Trophoblast cell (in vitro differentiated cells and primary cell): ENCODE results near the gene LSM12.

Source experiments
- DNase-seq, 2 donors: peaks; one replicate each; pipeline ENCODE4 v3.0.0-alpha.2; 2016
- H2AFZ ChIP-seq: 2 replicates; pipeline ENCODE4 v1.6.1; 2013; ENCODE audit warnings: low read length, moderate library complexity, mild to moderate bottlenecking; ENCODE audit not compliant: insufficient read depth, poor library complexity
- H2AK5ac ChIP-seq: 2 replicates; pipeline ENCODE4 v1.6.1; 2013; ENCODE audit warnings: mild to moderate bottlenecking, low read length
- H2BK120ac ChIP-seq: 2 replicates; pipeline ENCODE4 v1.6.1; 2013; ENCODE audit warnings: low read length, mild to moderate bottlenecking, moderate library complexity; ENCODE audit not compliant: insufficient read depth, poor library complexity
- H2BK12ac ChIP-seq: 2 replicates; pipeline ENCODE4 v1.6.1; 2013; ENCODE audit warnings: mild to moderate bottlenecking, low read length, moderate library complexity
- H2BK5ac ChIP-seq: 2 replicates; pipeline ENCODE4 v1.6.1; 2013; ENCODE audit warnings: low read length, low read depth, moderate library complexity, mild to moderate bottlenecking; ENCODE audit not compliant: poor library complexity
- H3K14ac ChIP-seq: 2 replicates; pipeline ENCODE4 v1.6.1; 2013; ENCODE audit warnings: mild to moderate bottlenecking, low read length
- H3K18ac ChIP-seq: 2 replicates; pipeline ENCODE4 v1.6.1; 2013; ENCODE audit warnings: mild to moderate bottlenecking, low read length
- H3K23ac ChIP-seq: 2 replicates; pipeline ENCODE4 v1.6.1; 2013; ENCODE audit warnings: low read length
- H3K27ac ChIP-seq: 2 replicates; pipeline ENCODE4 v1.5.1; 2013; ENCODE audit warnings: low read depth, mild to moderate bottlenecking, inconsistent platforms, low read length, moderate library complexity
- H3K27me3 ChIP-seq: 2 replicates; pipeline ENCODE4 v1.6.1; 2013; ENCODE audit warnings: inconsistent platforms, mild to moderate bottlenecking, low read length, moderate library complexity; ENCODE audit not compliant: insufficient read depth
- H3K36me3 ChIP-seq, 2 experiments: 1 replicate in 1 of 2; 2 replicates in 1 of 2; pipeline ENCODE4 v1.6.1; 2013; ENCODE audit warnings: low read length in 2 of 2, mild to moderate bottlenecking in 2 of 2, moderate library complexity in 1 of 2; ENCODE audit not compliant: insufficient read depth in 2 of 2, control insufficient read depth in 1 of 2
- H3K4ac ChIP-seq: 2 replicates; pipeline ENCODE4 v1.6.1; 2013; ENCODE audit warnings: low read depth, mild to moderate bottlenecking, low read length, moderate library complexity
- H3K4me1 ChIP-seq, 2 experiments: 1 replicate in 1 of 2; 2 replicates in 1 of 2; pipeline ENCODE4 v1.6.1; 2013; ENCODE audit warnings: low read length in 2 of 2, mild to moderate bottlenecking in 2 of 2, moderate library complexity in 1 of 2; ENCODE audit not compliant: insufficient read depth in 2 of 2, control insufficient read depth in 1 of 2
- H3K4me2 ChIP-seq: 2 replicates; pipeline ENCODE4 v1.6.1; 2013; ENCODE audit warnings: inconsistent platforms, mild to moderate bottlenecking, low read length, moderate library complexity
- H3K4me3 ChIP-seq: 2 replicates; pipeline ENCODE4 v1.5.1; 2013; ENCODE audit warnings: mild to moderate bottlenecking, low read depth, low read length, inconsistent platforms
- H3K79me1 ChIP-seq: one replicate; pipeline ENCODE4 v1.6.1; 2013; ENCODE audit warnings: low read length
- H3K79me2 ChIP-seq: 2 replicates; pipeline ENCODE4 v1.6.1; 2013; ENCODE audit warnings: low read length, mild to moderate bottlenecking; ENCODE audit not compliant: control insufficient read depth, insufficient read depth, poor library complexity
- H3K9ac ChIP-seq: 2 replicates; pipeline ENCODE4 v1.6.1; 2013; ENCODE audit warnings: mild to moderate bottlenecking, low read length
- H3K9me3 ChIP-seq: 2 replicates; pipeline ENCODE4 v1.6.1; 2013; ENCODE audit warnings: low read depth, mild to moderate bottlenecking, control low read depth, inconsistent platforms, low read length; ENCODE audit not compliant: insufficient read depth
- H4K12ac ChIP-seq: 2 replicates; pipeline ENCODE4 v1.6.1; 2013; ENCODE audit warnings: low read depth, mild to moderate bottlenecking, low read length, moderate library complexity
- H4K8ac ChIP-seq: 2 replicates; pipeline ENCODE4 v1.6.1; 2013; ENCODE audit warnings: low read depth, mild to moderate bottlenecking, low read length, moderate library complexity
- H4K91ac ChIP-seq: one replicate; pipeline ENCODE4 v1.6.1; 2013; ENCODE audit warnings: low read depth, mild to moderate bottlenecking, low read length, moderate library complexity
- WGBS: extraction: QIAGEN DNeasy Blood & Tissue Kit; methylation state at CpG from one replicate; pipeline ENCODE4 v1.1.7; 2013; ENCODE audit warnings: missing lambda C conversion rate; ENCODE audit not compliant: insufficient read length, insufficient coverage; ENCODE audit errors: extremely low coverage; 5-methylcytosine and 5-hydroxymethylcytosine counted together

Gene LSM12

GRCh38 chr17:44001461-44001920, 65.0 kb downstream of the LSM12 start:
- Histone ChIP-seq H2BK5ac (no peak overlapping the region), H2BK12ac (no peak overlapping the region), H4K91ac (no peak overlapping the region), H3K27ac (no peak overlapping the region), H3K79me2 (no peaks in the 10 kb centered on the region), H3K27me3 (peaks cover 24% of the 10 kb centered on the region), H2AK5ac (no peak overlapping the region), H3K9me3 (peaks cover 7% of the 10 kb centered on the region), H4K12ac (no peak overlapping the region), H3K18ac (no peak overlapping the region), H3K4ac (no peak overlapping the region), H3K4me2 (no peak overlapping the region), H3K4me1 (peaks cover 17 to 19% of the 10 kb centered on the region in 2 experiments), H3K23ac (no peak overlapping the region), H3K14ac (no peak overlapping the region), H3K79me1 (no peaks in the 10 kb centered on the region), H3K36me3 (no peaks in the 10 kb centered on the region), H2AFZ (no peak overlapping the region), H2BK120ac (no peak overlapping the region), H3K9ac (no peak overlapping the region), H4K8ac (no peak overlapping the region), H3K4me3 (no peak overlapping the region)
- no CpG with 5 or more reads among the region's 2 CpGs for WGBS
- DNase-seq, result no peak

GRCh38 chr17:44000871-44001460, 65.5 kb downstream of the LSM12 start:
- DNase-seq, result no peak
- Histone ChIP-seq H2BK120ac (no peak overlapping the region), H3K9ac (no peak overlapping the region), H3K79me2 (no peaks in the 10 kb centered on the region), H4K8ac (no peak overlapping the region), H2AK5ac (no peak overlapping the region), H3K4me2 (no peak overlapping the region), H3K9me3 (peaks cover 7% of the 10 kb centered on the region), H2AFZ (no peak overlapping the region), H3K14ac (no peak overlapping the region), H3K18ac (no peak overlapping the region), H3K36me3 (no peaks in the 10 kb centered on the region), H3K23ac (no peak overlapping the region), H3K79me1 (no peaks in the 10 kb centered on the region), H3K4ac (no peak overlapping the region), H3K4me1 (peaks cover 12 to 14% of the 10 kb centered on the region in 2 experiments), H2BK5ac (no peak overlapping the region), H3K27ac (no peak overlapping the region), H3K4me3 (no peak overlapping the region), H2BK12ac (no peak overlapping the region), H4K91ac (no peak overlapping the region), H4K12ac (no peak overlapping the region), H3K27me3 (peaks cover 19% of the 10 kb centered on the region)
- WGBS, result no CpG with 5 or more reads among the region's 6 CpGs

- Histone ChIP-seq H4K91ac (no peak overlapping the region), H3K4me3 (no peak overlapping the region), H2BK12ac (no peak overlapping the region), H2BK5ac (no peak overlapping the region), H3K18ac (no peak overlapping the region), H3K4me1 (peaks cover 5 to 8% of the 10 kb centered on the region in 2 experiments), H4K12ac (no peak overlapping the region), H2AK5ac (no peak overlapping the region), H2AFZ (no peak overlapping the region), H3K27ac (no peak overlapping the region), H3K23ac (no peak overlapping the region), H3K14ac (no peak overlapping the region), H3K9ac (no peak overlapping the region), H3K4ac (no peak overlapping the region), H3K9me3 (peaks cover 5% of the 10 kb centered on the region), H3K27me3 (peaks cover 13% of the 10 kb centered on the region), H3K79me2 (no peaks in the 10 kb centered on the region), H3K4me2 (no peak overlapping the region), H3K36me3 (no peaks in the 10 kb centered on the region), H2BK120ac (no peak overlapping the region), H4K8ac (no peak overlapping the region), H3K79me1 (no peaks in the 10 kb centered on the region)
- WGBS, result no CpG with 5 or more reads among the region's 12 CpGs
- DNase-seq, result no peak
These were observed 66.2 kb downstream of the LSM12 start for GRCh38 chr17:44000141-44000860.

GRCh38 chr17:43999024-43999423, 67.4 kb downstream of the LSM12 start:
- WGBS, result no CpG with 5 or more reads among the region's 4 CpGs
- no peak overlapping the region for H4K91ac ChIP-seq
- H3K4me1 ChIP-seq, result peaks cover 2% of the 10 kb centered on the region in 2 experiments
- H4K12ac ChIP-seq, result no peak overlapping the region
- no peak overlapping the region for H3K27ac ChIP-seq
- no peak overlapping the region for H4K8ac ChIP-seq
- H3K23ac ChIP-seq, result no peak overlapping the region
- H3K4me3 ChIP-seq, result no peak overlapping the region
- no peak overlapping the region for H2BK5ac ChIP-seq
- H2BK12ac ChIP-seq, result no peak overlapping the region
- H2BK120ac ChIP-seq, result no peak overlapping the region
- no peak overlapping the region for H3K18ac ChIP-seq
- H2AFZ ChIP-seq, result no peak overlapping the region
- no peaks in the 10 kb centered on the region for H3K79me1 ChIP-seq
- H3K79me2 ChIP-seq, result no peaks in the 10 kb centered on the region
- H3K9me3 ChIP-seq, result no peaks in the 10 kb centered on the region
- no peak overlapping the region for H2AK5ac ChIP-seq
- H3K9ac ChIP-seq, result no peak overlapping the region
- H3K27me3 ChIP-seq, result no peaks in the 10 kb centered on the region
- H3K4me2 ChIP-seq, result no peak overlapping the region
- no peak overlapping the region for H3K14ac ChIP-seq
- H3K36me3 ChIP-seq, result no peaks in the 10 kb centered on the region
- DNase-seq, result no peak
- no peak overlapping the region for H3K4ac ChIP-seq
